IMR-90 (cell line): ENCODE measurements around the gene CDKL1. TPM values are rescaled to one million over a fixed set of nuclear protein-coding genes. Genes with fewer than 3 reads are reported as not detected.
A peak's percentile ranks its signal among the peaks of the same experiment; 100 is the strongest.

Experiments used
- ATAC-seq: fragments of 200-7000 bp; cut with Tn5 transposase; 2 replicates; pipeline ENCODE4 v1.9.1; 2020; ENCODE audit warnings: low read depth, mild to moderate bottlenecking, moderate library complexity
- BruUV-seq: library from RNA; stranded (reverse); fragments of 400-500 nt; replicated peaks from 2 replicates; lab custom pipeline; 2021; lab: Mats Ljungman, UMichigan
- CTCF ChIA-PET: fragments of 300-600 bp; formaldehyde crosslinking; extraction: SDS; loops from one replicate; lab custom pipeline; 2021; ENCODE audit warnings: antibody characterized with exemption; lab: Yijun Ruan, JAX
- POLR2A ChIA-PET: fragments of 300-600 bp; sonication (Branson Sonifier 250); formaldehyde crosslinking; loops from one replicate; lab custom pipeline; 2022; ENCODE audit warnings: antibody characterized with exemption; ENCODE audit not compliant: unreplicated experiment; lab: Charles Lee
- DNase-seq: peaks from one replicate; pipeline ENCODE4 v3.0.0; 2013
- H2AFZ ChIP-seq: replicated peaks from 2 replicates; pipeline ENCODE3; 2013; ENCODE audit warnings: low read length, mild to moderate bottlenecking; ENCODE audit not compliant: poor library complexity
- H2AK5ac ChIP-seq: 2 replicates; pipeline ENCODE4 v1.6.1; 2013; ENCODE audit warnings: low read depth, low read length, inconsistent platforms
- H2AK9ac ChIP-seq: replicated peaks from 2 replicates; pipeline ENCODE3; 2013; ENCODE audit warnings: mild to moderate bottlenecking, low read depth, low read length, moderate library complexity; ENCODE audit not compliant: poor library complexity
- H2BK120ac ChIP-seq: 2 replicates; pipeline ENCODE4 v1.6.1; 2013; ENCODE audit warnings: low read depth, low read length, inconsistent platforms
- H2BK15ac ChIP-seq: 3 replicates; pipeline ENCODE4 v1.6.1; 2013; ENCODE audit warnings: low read depth, low read length, inconsistent platforms
- H2BK20ac ChIP-seq: 2 replicates; pipeline ENCODE4 v1.6.1; 2013; ENCODE audit warnings: low read depth, mild to moderate bottlenecking, inconsistent platforms, low read length, moderate library complexity
- H2BK5ac ChIP-seq: 2 replicates; pipeline ENCODE4 v1.6.1; 2013; ENCODE audit warnings: mild to moderate bottlenecking, low read depth, low read length, inconsistent platforms; ENCODE audit not compliant: poor library complexity, severe bottlenecking
- H3K14ac ChIP-seq: replicated peaks from 2 replicates; pipeline ENCODE4 v1.6.1; 2013; ENCODE audit warnings: low read depth, low read length, inconsistent platforms
- H3K18ac ChIP-seq: 2 replicates; pipeline ENCODE4 v1.6.1; 2013; ENCODE audit warnings: low read depth, low read length, control low read depth
- H3K23ac ChIP-seq: 2 replicates; pipeline ENCODE4 v1.6.1; 2013; ENCODE audit warnings: low read depth, low read length, inconsistent platforms
- H3K27ac ChIP-seq: 2 replicates; pipeline ENCODE4 v1.5.1; 2013; ENCODE audit warnings: mild to moderate bottlenecking, control low read depth, low read length; ENCODE audit not compliant: insufficient read depth
- H3K27me3 ChIP-seq: 2 replicates; pipeline ENCODE4 v1.6.1; 2013; ENCODE audit warnings: low read length; ENCODE audit not compliant: control insufficient read depth, insufficient read depth
- H3K36me3 ChIP-seq: 2 replicates; pipeline ENCODE4 v1.6.1; 2013; ENCODE audit warnings: low read length, mixed read lengths; ENCODE audit not compliant: control insufficient read depth, insufficient read depth
- H3K4ac ChIP-seq: 2 replicates; pipeline ENCODE4 v1.6.1; 2013; ENCODE audit warnings: low read depth, low read length, inconsistent platforms
- H3K4me1 ChIP-seq: 2 replicates; pipeline ENCODE4 v1.6.1; 2013; ENCODE audit warnings: low read length, mixed read lengths; ENCODE audit not compliant: control insufficient read depth, insufficient read depth
- H3K4me2 ChIP-seq: 2 replicates; pipeline ENCODE4 v1.6.1; 2013; ENCODE audit warnings: low read depth, mild to moderate bottlenecking, control low read depth, low read length, moderate library complexity
- H3K4me3 ChIP-seq: 2 replicates; pipeline ENCODE4 v1.5.1; 2013; ENCODE audit warnings: low read depth, mild to moderate bottlenecking, control low read depth, low read length, moderate library complexity; ENCODE audit not compliant: insufficient read depth
- H3K56ac ChIP-seq: 2 replicates; pipeline ENCODE4 v1.6.1; 2013; ENCODE audit warnings: low read length, inconsistent platforms; ENCODE audit not compliant: insufficient read depth; ENCODE audit errors: extremely low read depth
- H3K79me1 ChIP-seq, 2 experiments: 2 replicates each; pipeline ENCODE4 v1.6.1; 2013; ENCODE audit warnings: low read length in 2 of 2, inconsistent platforms in 1 of 2, low read depth in 1 of 2
- H3K9ac ChIP-seq: 2 replicates; pipeline ENCODE4 v1.6.1; 2013; ENCODE audit warnings: low read depth, low read length, control low read depth
- H3K9me1 ChIP-seq: 2 replicates; pipeline ENCODE4 v1.6.1; 2013; ENCODE audit warnings: low read length, inconsistent platforms; ENCODE audit not compliant: insufficient read depth
- H3K9me3 ChIP-seq: 2 replicates; pipeline ENCODE4 v1.6.1; 2013; ENCODE audit warnings: low read length; ENCODE audit not compliant: control insufficient read depth, insufficient read depth
- H4K20me1 ChIP-seq: 2 replicates; pipeline ENCODE4 v1.6.1; 2013; ENCODE audit warnings: low read length, inconsistent platforms; ENCODE audit not compliant: insufficient read depth
- H4K5ac ChIP-seq: 2 replicates; pipeline ENCODE4 v1.6.1; 2013; ENCODE audit warnings: mild to moderate bottlenecking, low read depth, low read length, control low read depth
- H4K8ac ChIP-seq, 2 experiments: 2 replicates each; pipeline ENCODE4 v1.6.1; 2013; ENCODE audit warnings: low read depth in 2 of 2, low read length in 2 of 2, control low read depth in 1 of 2, inconsistent platforms in 1 of 2
- H4K91ac ChIP-seq: 2 replicates; pipeline ENCODE4 v1.6.1; 2013; ENCODE audit warnings: low read depth, low read length, inconsistent platforms; ENCODE audit not compliant: insufficient read depth
- BHLHE40 ChIP-seq: fragments of 150-350 bp; IDR thresholded peaks from 2 replicates; pipeline ENCODE4 v1.6.1; 2016; ENCODE audit warnings: mild to moderate bottlenecking, low read depth, low read length
- CEBPB ChIP-seq: IDR thresholded peaks from 2 replicates; pipeline ENCODE4 v1.6.1; 2012; ENCODE audit warnings: low read depth, low read length, improper control_type of control experiment
- CHD1 ChIP-seq: IDR thresholded peaks from 2 replicates; pipeline ENCODE4 v1.6.1; 2012; ENCODE audit warnings: low read depth, low read length, improper control_type of control experiment
- CTCF ChIP-seq: conservative IDR thresholded peaks from 2 replicates; pipeline ENCODE4 v1.5.1; 2012; ENCODE audit warnings: mild to moderate bottlenecking, low read depth, low read length, improper control_type of control experiment
- FOS ChIP-seq: fragments of 150-350 bp; IDR thresholded peaks from 2 replicates; pipeline ENCODE4 v1.6.1; 2016; ENCODE audit warnings: low read depth, low read length
- MAFK ChIP-seq: IDR thresholded peaks from 2 replicates; pipeline ENCODE4 v1.6.1; 2012; ENCODE audit warnings: low read depth, low read length, improper control_type of control experiment
- MAZ ChIP-seq: IDR thresholded peaks from 2 replicates; pipeline ENCODE4 v1.6.1; 2012; ENCODE audit warnings: low read depth, mild to moderate bottlenecking, low read length, improper control_type of control experiment, moderate library complexity, borderline replicate concordance
- MXI1 ChIP-seq: IDR thresholded peaks from 2 replicates; pipeline ENCODE4 v1.6.1; 2012; ENCODE audit warnings: low read depth, mild to moderate bottlenecking, low read length, moderate library complexity, borderline replicate concordance
- NFE2L2 ChIP-seq: fragments of 150-350 bp; IDR thresholded peaks from 2 replicates; pipeline ENCODE4 v1.6.1; 2016; ENCODE audit warnings: low read depth, mild to moderate bottlenecking, low read length
- RFX5 ChIP-seq: IDR thresholded peaks from 2 replicates; pipeline ENCODE4 v1.8.0; 2012; ENCODE audit warnings: low read depth, mild to moderate bottlenecking, low read length, moderate library complexity
- SMC3 ChIP-seq: fragments of 150-350 bp; IDR thresholded peaks from 2 replicates; pipeline ENCODE4 v1.6.1; 2016; ENCODE audit warnings: low read depth, mild to moderate bottlenecking, antibody characterized with exemption, low read length, moderate library complexity
- USF2 ChIP-seq: fragments of 150-350 bp; IDR thresholded peaks from 2 replicates; pipeline ENCODE4 v1.6.1; 2017; ENCODE audit warnings: mild to moderate bottlenecking, antibody characterized with exemption, low read length, low read depth
- dilution Hi-C: fragments of 300-500 bp; cut with HindIII; formaldehyde crosslinking; loops from one replicate; pipeline ENCODE4 v1.14.3; 2018; ENCODE audit warnings: low sequenced_read_pairs; ENCODE audit not compliant: unreplicated experiment
- in situ Hi-C: fragments of 300-500 bp; cut with MboI; formaldehyde crosslinking; loops from 3 replicates; pipeline ENCODE4 v1.14.3; 2019; ENCODE audit warnings: low sequenced_read_pairs, inconsistent platforms, mixed read lengths
- intact Hi-C: fragments of 100-400 bp; cut with micrococcal nuclease; formaldehyde crosslinking; loops from 2 replicates; pipeline ENCODE4 v1.10.0; 2022
- polyA plus RNA-seq, 3 experiments: library from polyadenylated mRNA; depleted of rRNA; stranded (reverse); fragments of >200 nt; gene quantifications; 2 replicates each; pipeline ENCODE4 v1.2.3, GENCODE V29; 2012; ENCODE audit warnings: low replicate concordance in 1 of 3
- total RNA-seq: library from RNA; depleted of rRNA; stranded (reverse); fragments of >200 nt; gene quantifications from 2 replicates; pipeline ENCODE4 v1.2.3, GENCODE V29; 2012

CDKL1 gene
- total and polyA plus RNA-seq, 2 of the 4 experiments (the other 2 are of a cell fraction), result 1.9 to 3.8 TPM

GRCh38 chr14:50285861-50286260, 110.8 kb downstream of the CDKL1 start:
- no peak overlapping the region for H2BK120ac ChIP-seq
- no peak overlapping the region for H3K4me3 ChIP-seq
- H3K9ac ChIP-seq, result no peak overlapping the region
- no peaks in the 10 kb centered on the region for H3K36me3 ChIP-seq
- no peak overlapping the region for H3K27ac ChIP-seq
- H2BK15ac ChIP-seq, result no peak overlapping the region
- no peaks in the 10 kb centered on the region for H3K9me1 ChIP-seq
- H3K18ac ChIP-seq, result no peak overlapping the region
- H3K23ac ChIP-seq, result no peak overlapping the region
- TF ChIP-seq CTCF (no peak), BHLHE40 (no peak), MXI1 (no peak), USF2 (no peak), CEBPB (no peak), NFE2L2 (no peak), RFX5 (no peak), MAZ (no peak), MAFK (no peak), SMC3 (no peak), FOS (no peak), CHD1 (no peak)
- no peaks in the 10 kb centered on the region for H3K9me3 ChIP-seq
- H3K56ac ChIP-seq, result no peak overlapping the region
- no peak for ATAC-seq
- no peak overlapping the region for H4K91ac ChIP-seq
- H2BK5ac ChIP-seq, result no peak overlapping the region
- BruUV-seq, result no TSS peak
- H4K8ac ChIP-seq, result no peak overlapping the region
- no peak overlapping the region for H2AK5ac ChIP-seq
- no peak for DNase-seq
- H4K5ac ChIP-seq, result no peak overlapping the region
- dilution Hi-C loops (no loop called here), intact Hi-C loops (no loop called here), in situ Hi-C loops (no loop called here)
- no peaks in the 10 kb centered on the region for H3K27me3 ChIP-seq
- no peak overlapping the region for H3K14ac ChIP-seq
- no peak overlapping the region for H3K4me2 ChIP-seq
- ChIA-PET CTCF (no interaction called here), POLR2A (no interaction called here)
- H2AFZ ChIP-seq, result no peak overlapping the region
- no peaks in the 10 kb centered on the region for H4K20me1 ChIP-seq
- H3K4ac ChIP-seq, result no peak overlapping the region
- H2BK20ac ChIP-seq, result no peak overlapping the region
- H3K79me1 ChIP-seq, result no peaks in the 10 kb centered on the region
- no peaks in the 10 kb centered on the region for H3K4me1 ChIP-seq
- peak overlapping the region; percentile 16 for H2AK9ac ChIP-seq
